ENCODE results near the gene NDUFA8.

GRCh38 chr9:122158202-122158601 lies 1.4 kb downstream of the NDUFA8 start:
- TF ChIP-seq CTCF (optimal IDR thresholded peaks at IDR 0.05 in 1 of 3, IDR thresholded peaks at IDR 0.05 in 1 of 3, conservative IDR thresholded peaks at IDR 0.05 in 1 of 3; ENCODE audit: extremely low read depth in 1 of 3, insufficient read depth in 2 of 3, low read length in 3 of 3): peak; percentile 55 to 84 (median 71)
- TF ChIP-seq EZH2 (IDR thresholded peaks at IDR 0.05; ENCODE audit: low read length): no peak
